BE2C (cell line): Measurements from ENCODE around the gene CCR5.

Experiments used
- DNase-seq: peaks from one replicate; pipeline ENCODE4 v3.0.0-alpha.2; 2020
- H3K27me3 ChIP-seq: fragments of 250-450 bp; sonication (Bioruptor Pico); 2 replicates; pipeline ENCODE4 v1.5.1; 2020; ENCODE audit warnings: mild to moderate bottlenecking
- H3K36me3 ChIP-seq: fragments of 250-450 bp; sonication (Bioruptor Pico); 2 replicates; pipeline ENCODE4 v1.5.1; 2020; ENCODE audit warnings: mild to moderate bottlenecking
- H3K4me1 ChIP-seq: fragments of 250-450 bp; sonication (Bioruptor Pico); 2 replicates; pipeline ENCODE4 v1.5.1; 2020
- H3K4me3 ChIP-seq: 2 replicates; pipeline ENCODE4 v1.5.1; 2011; ENCODE audit warnings: low read depth, low read length
- H3K9me3 ChIP-seq: fragments of 250-450 bp; sonication (Bioruptor Pico); 2 replicates; pipeline ENCODE4 v1.5.1; 2020
- TF ChIP-seq, protein P1 (sequence below): IDR thresholded peaks from 2 replicates; pipeline ENCODE4 v1.5.1; 2012; ENCODE audit warnings: mild to moderate bottlenecking, low read depth, low read length

The CCR5 gene

DNA sequence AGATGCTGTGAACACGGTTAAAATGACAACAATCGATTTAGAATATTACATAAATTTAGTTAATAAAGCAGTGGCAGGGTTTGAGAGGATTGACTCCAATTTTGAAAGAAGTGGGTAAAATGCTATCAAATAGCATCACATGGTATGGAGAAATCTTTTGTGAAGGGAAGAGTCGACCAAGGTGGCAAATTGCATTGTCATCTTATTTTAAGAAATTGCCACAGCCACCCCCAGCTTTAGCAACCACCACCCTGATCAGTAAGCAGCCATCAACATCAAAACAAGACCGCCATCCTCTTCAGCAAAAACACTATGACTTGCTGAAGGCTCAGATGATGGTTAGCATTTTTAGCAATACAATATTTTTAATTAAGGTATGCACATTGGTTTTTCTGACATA lies 5.7 kb upstream of the CCR5 start:
- Histone ChIP-seq H3K4me3 (no peak overlapping the region), H3K36me3 (no peaks in the 10 kb centered on the region), H3K9me3 (no peaks in the 10 kb centered on the region), H3K27me3 (no peaks in the 10 kb centered on the region), H3K4me1 (no peaks in the 10 kb centered on the region)
- TF ChIP-seq, protein P1, sequence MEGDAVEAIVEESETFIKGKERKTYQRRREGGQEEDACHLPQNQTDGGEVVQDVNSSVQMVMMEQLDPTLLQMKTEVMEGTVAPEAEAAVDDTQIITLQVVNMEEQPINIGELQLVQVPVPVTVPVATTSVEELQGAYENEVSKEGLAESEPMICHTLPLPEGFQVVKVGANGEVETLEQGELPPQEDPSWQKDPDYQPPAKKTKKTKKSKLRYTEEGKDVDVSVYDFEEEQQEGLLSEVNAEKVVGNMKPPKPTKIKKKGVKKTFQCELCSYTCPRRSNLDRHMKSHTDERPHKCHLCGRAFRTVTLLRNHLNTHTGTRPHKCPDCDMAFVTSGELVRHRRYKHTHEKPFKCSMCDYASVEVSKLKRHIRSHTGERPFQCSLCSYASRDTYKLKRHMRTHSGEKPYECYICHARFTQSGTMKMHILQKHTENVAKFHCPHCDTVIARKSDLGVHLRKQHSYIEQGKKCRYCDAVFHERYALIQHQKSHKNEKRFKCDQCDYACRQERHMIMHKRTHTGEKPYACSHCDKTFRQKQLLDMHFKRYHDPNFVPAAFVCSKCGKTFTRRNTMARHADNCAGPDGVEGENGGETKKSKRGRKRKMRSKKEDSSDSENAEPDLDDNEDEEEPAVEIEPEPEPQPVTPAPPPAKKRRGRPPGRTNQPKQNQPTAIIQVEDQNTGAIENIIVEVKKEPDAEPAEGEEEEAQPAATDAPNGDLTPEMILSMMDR, result no peak
- no peak for DNase-seq

DNA sequence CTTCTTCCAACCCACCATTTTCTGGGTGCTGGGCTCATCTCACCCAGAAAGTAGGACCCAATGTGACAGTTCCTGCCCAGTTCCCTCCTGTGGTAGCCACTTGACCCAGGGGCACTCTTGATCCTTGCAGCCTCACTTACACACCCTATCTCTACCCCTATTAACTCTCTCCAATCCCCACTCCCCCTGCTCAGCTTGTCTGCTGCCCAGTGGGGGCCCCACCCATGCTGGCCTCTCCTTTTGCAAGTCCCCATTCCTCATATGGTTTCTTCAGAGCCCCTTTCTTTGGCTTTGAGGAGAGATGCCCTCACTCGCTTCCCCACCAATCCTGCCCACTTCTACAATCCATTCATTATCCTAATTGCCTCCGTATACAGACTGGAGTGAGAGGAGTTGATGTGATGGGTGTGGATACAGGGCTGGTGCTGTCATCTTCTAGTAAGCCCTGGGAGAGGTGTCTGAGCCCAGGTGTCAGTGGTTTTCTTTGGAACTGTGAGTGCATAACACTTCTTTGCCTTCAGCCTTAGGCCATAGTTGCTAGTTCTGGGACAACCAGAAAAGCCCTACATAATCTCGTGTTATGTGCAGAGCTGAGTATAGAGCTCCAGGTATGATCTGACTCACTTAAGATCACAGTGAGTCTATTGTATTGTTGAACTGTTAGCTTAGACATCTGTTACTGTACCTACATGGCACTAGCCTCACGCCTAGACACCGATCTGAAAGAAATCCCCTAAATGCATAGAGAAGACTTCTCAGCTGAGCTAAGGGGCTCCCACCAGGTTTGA lies 4.8 kb upstream of the CCR5 start:
- H3K9me3 ChIP-seq, result no peaks in the 10 kb centered on the region
- H3K27me3 ChIP-seq, result no peaks in the 10 kb centered on the region
- TF ChIP-seq, protein P1, result no peak

DNA sequence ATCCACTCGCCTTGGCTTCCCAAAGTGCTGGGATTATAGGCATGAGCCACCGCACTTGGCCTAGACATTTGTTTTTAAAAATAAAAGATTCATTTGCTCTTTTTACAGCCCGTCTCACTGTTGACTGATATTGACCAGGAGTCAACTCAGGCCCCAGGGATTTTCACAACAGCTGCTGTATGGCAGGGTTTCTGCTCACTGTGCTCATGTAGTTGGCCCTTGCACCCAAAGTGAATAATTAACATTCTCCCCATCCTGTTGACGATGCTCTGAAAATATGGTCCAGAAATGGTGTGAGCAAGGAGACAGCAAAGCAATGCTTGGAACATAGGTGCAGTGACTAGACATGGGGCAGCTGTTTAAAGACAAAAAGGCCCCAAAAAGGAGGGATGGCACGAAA lies 2.9 kb upstream of the CCR5 start:
- TF ChIP-seq, protein P1, result no peak
- H3K9me3 ChIP-seq, result no peaks in the 10 kb centered on the region
- no peak overlapping the region for H3K4me3 ChIP-seq
- no peaks in the 10 kb centered on the region for H3K36me3 ChIP-seq
- no peaks in the 10 kb centered on the region for H3K4me1 ChIP-seq
- H3K27me3 ChIP-seq, result no peaks in the 10 kb centered on the region
- no peak for DNase-seq

More for the DNA sequence above, 4.8 kb upstream of the CCR5 start:
- no peak for DNase-seq
- Histone ChIP-seq H3K4me3 (no peak overlapping the region), H3K36me3 (no peaks in the 10 kb centered on the region), H3K4me1 (no peaks in the 10 kb centered on the region)

DNA sequence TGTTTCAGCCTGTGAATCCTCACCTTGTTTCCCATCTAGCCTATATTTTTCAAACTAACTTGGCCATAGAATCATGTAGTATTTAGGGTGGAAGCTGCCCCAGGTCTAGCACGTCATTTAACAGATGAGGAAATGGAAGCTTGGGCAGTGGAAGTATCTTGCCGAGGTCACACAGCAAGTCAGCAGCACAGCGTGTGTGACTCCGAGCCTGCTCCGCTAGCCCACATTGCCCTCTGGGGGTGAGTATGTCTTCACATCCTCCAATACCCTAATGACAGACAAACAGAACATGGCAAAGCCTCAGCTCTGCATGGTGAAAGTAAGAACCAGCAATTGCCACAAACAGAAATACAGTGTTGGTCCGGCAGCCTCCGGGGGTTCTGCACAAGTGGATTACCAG lies 2.2 kb upstream of the CCR5 start:
- Histone ChIP-seq H3K9me3 (no peaks in the 10 kb centered on the region), H3K4me1 (no peaks in the 10 kb centered on the region), H3K36me3 (no peaks in the 10 kb centered on the region), H3K4me3 (no peak overlapping the region), H3K27me3 (no peaks in the 10 kb centered on the region)
- TF ChIP-seq, protein P1, result no peak; the same call in 1 of the 2 replicates
- DNase-seq, result no peak

DNA sequence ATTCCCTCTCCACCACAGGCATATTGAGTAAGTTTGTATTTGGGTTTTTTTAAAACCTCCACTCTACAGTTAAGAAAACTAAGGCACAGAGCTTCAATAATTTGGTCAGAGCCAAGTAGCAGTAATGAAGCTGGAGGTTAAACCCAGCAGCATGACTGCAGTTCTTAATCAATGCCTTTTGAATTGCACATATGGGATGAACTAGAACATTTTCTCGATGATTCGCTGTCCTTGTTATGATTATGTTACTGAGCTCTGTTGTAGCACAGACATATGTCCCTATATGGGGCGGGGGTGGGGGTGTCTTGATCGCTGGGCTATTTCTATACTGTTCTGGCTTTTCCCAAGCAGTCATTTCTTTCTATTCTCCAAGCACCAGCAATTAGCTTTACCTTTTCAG lies 1.6 kb upstream of the CCR5 start:
- no peaks in the 10 kb centered on the region for H3K9me3 ChIP-seq
- H3K4me1 ChIP-seq, result no peaks in the 10 kb centered on the region
- no peak overlapping the region for H3K4me3 ChIP-seq
- no peaks in the 10 kb centered on the region for H3K36me3 ChIP-seq
- TF ChIP-seq, protein P1, result no peak
- H3K27me3 ChIP-seq, result no peaks in the 10 kb centered on the region
- no peak for DNase-seq

DNA sequence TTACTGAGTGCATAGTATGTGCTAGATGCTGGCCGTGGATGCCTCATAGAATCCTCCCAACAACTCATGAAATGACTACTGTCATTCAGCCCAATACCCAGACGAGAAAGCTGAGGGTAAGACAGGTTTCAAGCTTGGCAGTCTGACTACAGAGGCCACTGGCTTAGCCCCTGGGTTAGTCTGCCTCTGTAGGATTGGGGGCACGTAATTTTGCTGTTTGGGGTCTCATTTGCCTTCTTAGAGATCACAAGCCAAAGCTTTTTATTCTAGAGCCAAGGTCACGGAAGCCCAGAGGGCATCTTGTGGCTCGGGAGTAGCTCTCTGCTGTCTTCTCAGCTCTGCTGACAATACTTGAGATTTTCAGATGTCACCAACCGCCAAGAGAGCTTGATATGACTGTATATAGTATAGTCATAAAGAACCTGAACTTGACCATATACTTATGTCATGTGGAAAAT lies 1.0 kb upstream of the CCR5 start:
- no peak overlapping the region for H3K4me3 ChIP-seq
- TF ChIP-seq, protein P1, result no peak
- no peaks in the 10 kb centered on the region for H3K36me3 ChIP-seq
- H3K9me3 ChIP-seq, result no peaks in the 10 kb centered on the region
- DNase-seq, result no peak
- H3K4me1 ChIP-seq, result no peaks in the 10 kb centered on the region
- H3K27me3 ChIP-seq, result no peaks in the 10 kb centered on the region
